Fibroblast of skin of right biceps (primary cell): ENCODE results near the gene RPAP3.
A peak's percentile ranks its signal among the peaks of the same experiment; 100 is the strongest.
"Not testable (repeated sequence)": the region's sequence is repeated elsewhere in the genome, so short reads cannot be mapped to it uniquely, and the experiment has no call there.

Experiments
- DNase-seq: peaks from one replicate; pipeline ENCODE4 v3.0.0-alpha.2; 2013

Gene RPAP3

DNA sequence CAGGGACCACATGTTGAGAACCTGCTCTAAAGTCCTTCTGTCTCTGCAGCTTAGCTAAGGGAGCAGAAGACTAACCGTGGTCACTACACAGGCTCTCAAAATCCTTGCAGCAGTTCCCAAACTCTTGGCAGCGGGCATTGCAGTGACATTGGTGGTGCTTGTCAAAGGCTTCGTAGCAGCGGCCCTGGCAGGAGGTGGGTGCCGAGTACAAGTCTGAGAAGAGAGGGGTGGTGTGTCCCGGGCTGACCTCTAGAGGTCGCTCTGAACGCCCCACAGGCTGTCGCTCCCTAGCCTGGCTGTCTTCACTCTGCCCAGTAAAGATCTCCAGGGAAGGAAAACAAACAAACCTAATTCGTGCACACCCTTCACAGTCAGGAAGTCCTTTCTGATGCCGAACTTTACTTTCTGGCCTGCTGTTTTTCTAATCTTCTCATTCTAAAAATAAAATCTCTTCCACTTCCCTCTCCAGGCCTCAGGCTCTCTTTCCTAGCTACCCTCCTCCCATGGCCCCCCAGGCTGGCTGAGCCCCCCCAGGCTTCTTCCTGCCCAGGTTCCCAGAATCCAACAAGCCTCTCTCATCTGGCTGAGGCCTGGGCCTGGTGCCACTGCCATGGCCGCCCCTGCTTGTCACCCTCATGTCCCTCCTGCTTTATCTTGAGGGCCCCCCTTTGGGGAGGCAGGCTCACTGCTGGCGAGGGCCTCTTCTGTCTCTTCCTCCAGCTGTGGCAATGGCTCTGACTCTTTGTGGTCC, 11.8 kb upstream of the RPAP3 start:
- DNase-seq: peak; percentile 76

DNA sequence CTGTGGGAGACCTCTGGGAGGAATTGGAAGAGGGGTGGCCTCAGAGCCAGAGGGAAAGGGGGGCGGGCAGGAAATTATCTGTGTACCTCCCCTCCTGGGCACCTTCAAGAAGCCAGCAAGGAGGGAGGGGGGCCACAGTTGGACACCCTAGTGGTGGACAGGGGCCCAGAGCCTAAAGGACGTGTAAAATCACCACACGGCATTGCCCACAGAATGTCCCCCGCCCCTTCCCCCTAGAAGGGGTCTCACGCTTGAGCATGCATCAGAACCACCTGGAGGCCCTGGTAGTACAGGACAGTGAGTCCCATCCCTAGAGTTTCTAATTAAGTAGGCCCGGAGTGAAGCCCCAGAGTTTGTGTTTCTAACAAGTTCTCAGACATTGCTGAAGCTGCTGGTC, 11.2 kb upstream of the RPAP3 start:
- no peak for DNase-seq

DNA sequence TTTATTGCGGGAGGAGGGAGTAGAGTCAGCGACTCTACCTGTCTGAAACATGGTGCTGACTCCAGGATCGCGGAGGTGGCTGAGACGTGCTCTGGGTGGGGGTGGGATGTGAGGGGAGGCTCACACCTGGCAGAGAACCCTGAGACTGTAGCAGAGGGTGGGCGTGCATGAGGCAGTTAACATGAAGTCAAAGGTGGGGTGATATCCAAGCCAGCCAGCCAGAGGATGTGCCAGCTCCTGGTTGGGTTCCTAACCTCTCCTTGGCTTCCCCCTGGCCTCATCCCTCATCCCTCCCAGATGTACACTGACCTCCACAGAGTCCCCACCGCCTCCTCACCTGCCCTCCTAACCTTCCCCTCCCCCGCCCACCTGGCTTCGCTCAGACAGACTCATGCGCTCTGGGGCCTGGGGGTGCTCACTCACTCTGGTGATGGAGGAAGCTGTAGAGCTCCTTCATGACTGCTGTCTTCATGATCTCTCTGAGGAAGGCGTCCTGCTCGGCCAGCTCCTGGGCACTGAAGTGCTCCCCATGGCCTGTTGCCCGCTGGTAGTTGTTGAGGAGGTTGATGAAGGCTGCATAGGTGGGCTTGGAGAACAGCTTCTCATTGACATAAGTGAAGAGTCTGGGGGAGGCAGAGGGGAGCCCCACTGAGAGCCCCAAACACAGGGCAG, 10.2 kb upstream of the RPAP3 start:
- DNase-seq: no peak

DNA sequence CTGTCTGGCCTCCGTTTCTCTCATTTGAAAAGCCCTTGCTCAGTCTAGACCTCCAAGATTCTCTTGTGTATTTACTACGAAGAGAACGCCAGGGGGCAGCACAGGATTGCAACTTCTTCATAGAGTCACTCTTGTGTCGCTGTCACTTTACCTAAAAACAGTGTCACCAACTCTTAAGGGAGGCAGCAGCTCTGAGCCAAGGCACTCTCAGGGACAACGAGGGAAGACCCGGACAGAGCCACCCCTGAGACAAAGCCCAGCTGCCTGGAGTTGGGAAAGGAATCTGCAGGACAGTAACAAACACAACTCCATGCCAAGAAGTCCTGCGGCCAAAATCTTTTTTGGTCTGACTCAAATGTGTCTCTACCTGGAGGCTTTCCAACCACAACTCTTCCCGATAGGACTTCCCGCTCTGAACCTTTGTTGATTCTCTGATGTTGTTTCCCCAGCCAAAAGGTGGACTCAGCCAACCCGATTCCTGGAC, 9.6 kb upstream of the RPAP3 start:
- DNase-seq: peak; percentile 66

DNA sequence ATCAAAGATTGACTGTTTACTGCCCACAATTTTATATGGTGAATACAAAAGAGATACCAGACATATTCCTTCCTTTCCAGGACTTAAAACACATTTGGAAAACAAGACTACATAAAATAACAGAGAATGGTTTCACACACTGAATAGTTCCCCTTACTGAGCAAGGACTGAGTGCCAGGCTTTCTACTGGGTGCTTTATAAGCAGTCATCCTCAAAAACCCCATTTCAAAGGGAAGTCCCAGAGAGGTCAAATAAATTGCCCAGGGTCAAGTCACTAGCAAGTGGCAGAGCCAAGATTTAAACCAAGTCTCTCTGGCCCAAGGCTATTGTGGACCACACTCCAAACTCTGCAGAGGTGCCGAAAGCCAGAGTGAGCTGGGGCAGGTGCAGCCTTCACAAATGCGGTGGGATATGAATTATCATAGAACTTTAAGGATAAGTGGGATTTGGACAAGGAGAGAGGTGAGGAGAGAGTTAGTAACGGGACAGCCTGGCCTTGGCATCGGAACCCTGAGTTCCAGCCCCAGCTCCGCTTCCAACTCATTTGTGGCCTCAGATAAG, 9.1 kb upstream of the RPAP3 start:
- DNase-seq: no peak

DNA sequence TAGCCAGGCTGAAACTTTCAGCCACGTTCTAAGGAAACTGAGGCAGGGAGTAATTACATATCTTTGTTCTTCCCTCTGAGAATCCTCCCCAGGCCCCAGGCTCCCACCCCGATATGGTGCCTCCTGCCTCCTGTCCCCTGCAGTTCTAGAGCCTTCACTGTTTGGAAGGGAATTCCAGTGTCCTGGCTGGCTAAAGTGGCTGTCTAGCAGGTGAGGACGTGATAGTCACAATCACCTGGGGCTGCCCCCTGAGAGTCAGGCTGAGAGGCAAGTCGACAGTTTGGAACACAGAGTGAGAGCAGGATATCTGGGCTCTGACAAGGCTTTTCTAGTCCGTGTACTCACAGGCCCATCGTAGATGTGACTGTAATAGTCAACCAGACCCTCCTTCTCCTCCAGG, 6.3 kb upstream of the RPAP3 start:
- DNase-seq: no peak

DNA sequence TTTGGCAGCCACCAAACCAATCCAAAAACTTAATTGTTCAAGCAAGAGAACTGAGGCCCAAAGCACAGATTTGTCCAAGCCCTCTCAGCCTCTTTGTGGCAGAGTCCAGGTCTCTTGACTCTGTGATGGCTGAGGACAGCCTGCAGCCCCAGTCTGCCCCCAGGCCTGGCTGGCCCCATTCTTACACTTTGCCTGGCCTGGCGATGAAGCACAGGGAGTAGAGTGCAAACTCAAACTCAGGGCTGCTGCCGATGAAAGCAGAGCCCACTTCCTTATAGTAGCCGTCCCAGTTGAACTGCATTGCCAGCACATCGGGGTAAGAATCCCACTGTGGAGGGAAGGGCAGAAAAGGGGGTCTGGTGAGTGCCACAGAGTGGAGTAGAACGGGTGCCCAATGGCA, 5.6 kb upstream of the RPAP3 start:
- DNase-seq: no peak

DNA sequence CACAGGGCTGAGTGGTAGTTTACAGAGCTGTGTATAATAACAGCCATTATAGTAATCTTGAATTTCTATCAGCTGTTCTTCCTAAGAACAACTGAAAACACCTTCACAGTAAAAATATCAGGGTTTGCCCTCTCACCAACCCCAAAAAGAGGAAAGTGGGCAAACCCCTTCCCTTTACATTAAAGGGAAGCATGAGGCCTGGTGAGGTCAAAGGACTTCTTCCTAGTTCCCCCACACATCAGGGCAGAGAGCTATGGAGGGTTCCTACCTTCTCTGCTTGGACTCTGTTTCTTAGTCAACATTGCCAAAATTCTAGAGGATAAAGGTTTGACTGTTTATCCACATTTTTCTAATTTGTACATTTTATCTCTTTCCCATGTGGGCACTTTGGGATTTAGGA, 4.4 kb upstream of the RPAP3 start:
- no peak for DNase-seq

DNA sequence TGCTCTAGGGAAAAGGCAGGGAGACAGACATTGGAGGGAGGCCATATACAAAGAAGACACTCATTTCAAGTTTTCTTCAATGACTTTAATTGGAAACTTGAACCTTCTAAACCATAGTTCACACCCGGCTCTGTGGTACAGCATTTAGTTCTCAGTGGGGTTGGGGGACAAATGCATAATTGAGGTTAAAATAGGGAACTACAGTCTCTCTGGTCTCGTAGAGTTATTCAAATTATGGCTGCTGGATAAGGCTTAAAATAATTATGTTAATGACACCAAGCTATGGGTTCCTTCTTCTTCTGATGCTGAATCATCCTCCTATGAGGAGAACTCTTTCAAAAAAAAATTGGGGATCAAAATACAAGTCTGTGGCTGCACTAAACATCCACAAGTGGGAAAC, 3.8 kb upstream of the RPAP3 start:
- DNase-seq: no peak

DNA sequence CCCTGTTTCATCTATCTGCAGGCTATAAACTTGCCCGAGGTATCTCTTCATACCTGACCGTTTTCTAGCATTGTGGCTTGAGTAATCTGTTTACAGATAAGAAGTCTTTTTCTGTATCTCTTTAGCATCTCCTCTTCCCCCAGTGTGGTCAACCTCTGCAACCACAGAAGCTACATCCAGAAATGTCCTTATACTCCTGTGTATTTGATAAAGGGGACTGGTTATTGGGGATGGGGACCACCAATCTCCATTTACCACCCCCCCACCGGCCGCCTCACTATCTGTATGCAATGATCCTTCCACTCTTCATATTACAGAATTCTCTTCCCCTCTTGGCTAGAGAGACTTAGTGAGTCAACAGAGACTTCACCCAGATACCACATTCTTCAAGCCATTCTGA, 3.4 kb upstream of the RPAP3 start:
- no peak for DNase-seq

DNA sequence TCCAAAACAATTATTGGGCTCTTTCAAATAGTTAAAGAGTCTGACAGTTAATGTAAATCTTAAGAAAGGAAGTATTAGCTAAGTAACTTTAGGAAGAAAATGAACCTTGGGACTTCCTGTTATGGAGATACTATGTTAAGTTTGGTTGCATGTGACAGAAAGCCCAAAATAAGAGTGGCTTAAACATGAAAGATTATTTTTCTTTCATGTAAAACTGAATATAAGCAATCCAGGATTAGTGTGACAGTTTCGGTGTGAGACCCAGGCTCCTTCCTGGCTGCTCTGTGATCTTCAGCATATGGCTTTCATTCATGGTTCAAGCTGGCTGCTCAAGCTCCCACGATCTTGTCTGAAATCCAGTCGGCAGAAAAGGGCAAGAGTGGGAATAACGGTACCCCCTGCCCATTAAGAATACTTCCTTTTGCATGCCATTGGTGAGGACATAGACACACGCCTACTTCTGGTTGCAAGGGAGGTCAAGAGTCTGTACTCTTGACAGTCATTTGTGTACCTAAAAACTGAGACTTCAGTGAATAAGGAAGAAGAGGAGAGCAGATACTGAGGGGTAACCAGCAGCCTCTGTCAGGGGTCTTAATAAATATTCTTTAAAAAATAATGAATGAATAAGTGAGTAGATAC, 2.2 kb upstream of the RPAP3 start:
- DNase-seq: no peak

DNA sequence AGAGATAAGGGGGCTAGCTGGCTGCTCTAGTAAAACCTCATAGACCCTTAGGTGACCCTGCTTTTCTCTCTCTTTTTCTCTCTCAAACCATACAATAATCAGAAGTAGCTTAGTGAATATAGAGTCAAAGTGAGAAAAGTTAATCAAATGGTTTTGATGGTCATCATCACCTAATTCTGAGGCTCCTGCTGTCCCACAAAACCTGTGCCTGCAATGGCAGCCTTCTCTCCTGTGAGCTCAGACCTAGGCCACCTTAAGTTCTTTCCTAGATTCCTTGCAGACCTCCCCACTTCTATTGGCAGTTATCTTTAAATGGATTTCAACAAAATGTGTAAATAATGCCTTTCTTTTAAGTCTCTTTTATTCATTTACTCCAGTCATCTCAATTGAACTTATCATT, 1.5 kb upstream of the RPAP3 start:
- no peak for DNase-seq

DNA sequence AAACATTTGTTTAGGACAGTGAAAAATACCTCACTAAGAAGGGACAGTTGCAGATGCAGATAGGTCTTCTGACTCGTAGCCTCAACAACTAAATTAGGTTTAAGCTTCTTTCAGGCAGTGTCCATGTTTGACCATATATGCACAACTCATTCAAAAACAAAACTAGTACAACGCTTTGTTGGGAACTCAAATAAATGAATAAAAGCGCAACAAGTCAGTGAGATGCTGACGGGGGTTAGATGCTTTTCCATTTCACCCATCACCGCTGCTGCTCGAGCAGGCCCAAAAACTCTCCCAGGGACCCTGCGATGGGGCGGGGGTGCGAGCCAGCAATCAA, 633 bp downstream of the RPAP3 start:
- DNase-seq: no peak

DNA sequence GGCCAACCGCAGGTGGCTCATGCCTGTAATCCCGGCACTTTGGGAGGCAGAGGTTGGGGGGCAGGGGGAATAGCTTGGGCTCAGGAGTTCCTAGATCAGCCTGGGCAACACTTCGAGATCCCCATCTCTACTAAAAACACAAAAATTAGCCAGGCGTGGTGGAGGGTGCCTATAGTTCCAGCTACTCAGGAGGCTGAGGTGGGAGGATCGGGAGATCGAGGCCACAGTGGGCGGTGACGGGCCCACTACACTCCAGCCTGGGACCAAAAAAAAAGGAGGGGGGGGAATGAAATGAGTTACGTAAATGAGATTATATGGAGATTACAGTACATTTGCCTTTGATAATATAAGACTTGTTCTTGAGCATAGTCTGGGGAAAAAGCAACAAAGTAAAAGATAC, 1.1 kb downstream of the RPAP3 start:
- no peak for DNase-seq

DNA sequence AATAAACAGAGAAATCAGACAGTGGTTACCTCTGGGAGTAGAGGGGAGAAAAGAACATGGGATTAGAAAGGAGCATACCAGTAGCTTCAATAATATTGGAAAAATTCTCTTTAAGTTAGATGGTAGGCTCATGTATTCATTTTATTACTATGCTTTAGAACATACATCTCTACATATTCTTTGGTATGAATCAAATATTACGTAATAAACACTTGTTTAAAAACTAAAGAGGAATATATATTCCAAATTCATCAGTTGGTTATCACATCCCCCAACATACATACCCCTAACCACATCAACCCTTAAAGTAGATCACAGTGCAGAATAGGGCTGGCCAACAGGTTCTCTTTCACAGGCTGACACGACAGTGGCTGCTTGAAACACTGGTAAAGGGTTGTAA, 5.6 kb downstream of the RPAP3 start:
- no peak for DNase-seq

DNA sequence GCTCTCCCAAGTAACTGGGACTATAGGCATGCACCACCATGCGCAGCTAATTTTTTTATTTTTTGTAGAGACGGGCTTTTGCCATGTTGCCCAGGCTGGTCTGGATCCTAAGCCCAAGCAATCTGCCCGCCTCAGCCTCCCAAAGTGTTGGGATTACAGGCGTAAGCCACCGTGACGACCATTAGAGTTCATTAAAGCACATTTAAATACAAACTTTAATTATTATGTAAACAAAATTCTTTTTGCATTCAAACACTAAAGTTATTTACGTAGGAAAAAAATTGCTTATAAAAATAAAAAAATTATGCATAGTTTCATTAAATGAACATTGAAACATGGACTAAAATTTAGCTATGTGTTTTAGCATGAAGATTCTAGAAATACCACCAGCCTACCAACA, 7.2 kb downstream of the RPAP3 start:
- DNase-seq: no peak

DNA sequence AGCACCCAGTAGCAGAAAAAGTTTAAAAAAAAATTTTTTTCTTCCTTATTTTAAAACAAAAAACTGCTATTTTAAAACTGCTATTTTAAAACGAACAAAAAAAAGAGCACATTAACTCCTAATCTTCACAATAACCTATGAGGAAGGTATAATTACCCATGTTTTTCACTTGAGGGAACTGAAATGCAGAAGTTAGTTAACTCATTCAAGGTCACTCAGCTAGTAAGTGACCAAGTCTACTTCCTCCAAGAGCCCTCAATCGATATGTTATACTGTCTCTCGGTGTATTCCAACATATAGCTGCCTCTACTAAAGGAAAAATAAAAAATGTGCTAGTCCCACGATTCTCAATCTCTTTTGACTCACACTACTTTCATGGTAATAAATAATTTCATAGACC, 7.8 kb downstream of the RPAP3 start:
- no peak for DNase-seq

DNA sequence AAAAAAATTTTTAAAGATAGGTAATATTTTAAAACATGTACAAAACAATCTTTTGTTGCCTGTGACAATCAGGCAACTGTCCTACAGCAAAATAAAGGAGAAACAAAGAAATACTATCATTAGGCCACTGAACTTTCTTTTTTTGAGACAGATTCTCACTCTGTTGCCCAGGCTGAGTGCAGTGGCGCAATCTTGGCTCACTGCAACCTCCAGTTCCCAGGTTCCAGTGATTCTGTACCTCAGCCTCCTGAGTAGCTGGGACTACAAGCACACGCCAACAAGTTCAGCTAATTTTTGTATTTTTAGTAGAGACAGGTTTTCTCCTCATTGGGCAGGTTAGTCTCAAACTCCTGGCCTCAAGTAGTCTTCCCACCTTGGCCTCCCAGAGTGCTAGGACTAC, 16.6 kb downstream of the RPAP3 start:
- no peak for DNase-seq

DNA sequence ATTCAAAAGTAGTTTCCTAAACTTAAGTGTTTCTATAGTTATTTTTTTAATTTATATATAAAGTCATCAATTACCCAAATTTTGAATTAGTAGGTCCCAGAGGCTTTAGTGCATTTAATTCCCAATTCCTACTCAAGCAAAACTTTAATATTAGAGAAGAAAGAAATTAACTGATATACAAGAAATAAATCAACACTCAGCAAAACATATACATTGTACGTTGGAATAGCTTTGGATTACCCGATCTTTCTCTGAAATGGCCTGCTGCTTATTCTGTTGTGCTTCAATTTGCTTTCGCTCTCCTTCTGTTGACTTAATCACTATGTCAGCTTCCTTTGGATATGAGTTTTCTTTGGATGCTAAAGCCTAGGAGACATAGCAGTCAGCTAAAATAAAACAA, 18.2 kb downstream of the RPAP3 start:
- DNase-seq: no peak

DNA sequence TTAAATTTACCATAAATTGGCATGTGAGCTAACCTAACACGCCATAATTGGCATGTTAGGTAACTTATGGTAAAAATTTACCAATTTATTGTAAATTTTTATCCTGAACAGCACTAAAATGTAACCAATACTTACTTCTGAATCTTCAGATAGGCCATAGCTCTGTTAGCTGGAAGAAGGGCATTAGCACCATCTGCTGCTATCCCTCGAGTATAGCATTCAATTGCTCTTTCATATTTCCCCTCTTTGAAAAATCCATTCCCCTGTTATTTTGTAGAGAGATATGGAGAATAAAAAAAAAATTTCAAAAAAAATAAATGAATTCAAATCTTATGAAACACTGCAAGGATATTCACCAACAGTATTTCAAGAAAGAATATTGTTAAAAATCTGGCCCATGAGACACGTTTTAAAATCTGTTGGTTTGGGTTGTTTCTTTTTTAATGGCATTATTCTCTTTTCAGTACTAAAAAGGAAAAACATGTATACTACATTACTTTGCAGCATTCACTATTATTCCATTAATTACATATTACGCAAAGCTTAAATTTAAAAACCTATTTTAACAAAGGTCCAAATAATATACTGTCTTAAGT, 19.1 kb downstream of the RPAP3 start:
- peak; percentile 49 for DNase-seq

DNA sequence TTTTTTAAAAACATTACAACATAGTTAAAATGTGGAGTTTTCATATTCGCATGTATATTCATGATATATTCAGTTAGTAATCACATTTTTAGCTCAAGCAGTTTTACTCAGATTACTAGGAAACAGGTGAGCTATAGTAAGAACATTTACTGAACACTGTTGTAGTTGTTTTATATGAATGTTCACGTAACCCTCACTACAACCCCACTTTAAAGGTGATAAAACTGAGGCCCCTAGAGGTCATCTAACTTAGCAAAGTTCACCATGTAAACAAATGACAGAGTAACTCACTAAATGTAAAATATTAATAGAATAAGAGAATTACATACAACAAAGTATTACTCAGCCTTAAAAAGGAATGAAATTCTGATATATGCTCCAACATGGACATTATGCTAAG, 26.0 kb downstream of the RPAP3 start:
- DNase-seq: no peak

DNA sequence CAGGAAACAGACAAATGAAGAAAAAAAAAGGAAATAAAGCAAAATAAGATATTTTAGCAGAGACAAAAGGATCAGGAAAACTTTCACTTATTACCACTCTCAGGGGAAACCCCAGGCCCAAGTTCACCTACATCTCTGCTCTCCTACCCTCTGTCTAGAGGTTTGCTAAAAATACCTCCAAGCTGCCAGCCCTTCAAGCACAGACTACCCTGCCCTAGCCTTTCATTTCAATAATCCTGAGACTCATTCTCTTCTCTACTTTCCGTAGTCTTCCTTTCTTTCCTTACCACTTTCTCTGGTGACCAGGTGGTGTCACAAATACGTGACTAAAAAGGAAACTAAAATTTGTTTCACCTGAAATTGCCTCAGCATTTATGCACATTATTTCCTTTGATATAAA, 33.8 kb downstream of the RPAP3 start:
- no peak for DNase-seq

DNA sequence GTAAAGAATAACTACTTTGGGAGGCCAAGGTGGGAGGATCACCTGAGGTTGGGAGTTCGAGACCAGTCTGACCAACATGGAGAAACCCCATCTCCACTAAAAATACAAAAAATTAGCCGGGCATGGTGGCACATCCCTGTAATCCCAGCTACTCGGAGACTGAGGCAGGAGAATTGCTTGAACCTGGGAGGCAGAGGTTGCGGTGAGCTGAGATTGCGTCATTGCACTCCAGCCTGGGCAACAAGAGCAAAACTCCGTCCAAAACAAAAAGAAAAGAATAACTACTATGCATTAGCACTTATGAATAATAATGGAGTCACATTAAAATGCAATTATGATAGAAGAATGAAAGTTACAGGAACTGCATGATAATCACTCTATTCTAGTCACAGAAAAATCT, 37.9 kb downstream of the RPAP3 start:
- DNase-seq: not testable (repeated sequence)
